Liver (tissue), 3 donors: Measurements from ENCODE around the gene POTEH.
"Not testable (repeated sequence)": the region's sequence is repeated elsewhere in the genome, so short reads cannot be mapped to it uniquely, and the experiment has no call there.

Experiments
- FOXA1 ChIP-seq: IDR thresholded peaks from 2 replicates; pipeline ENCODE4 v1.6.1; 2016; ENCODE audit warnings: antibody characterized with exemption
- GABPA ChIP-seq, 2 donors: IDR thresholded peaks in 1 of 2; conservative IDR thresholded peaks in 1 of 2; 2 replicates each; pipeline ENCODE4 v1.6.1; 2016; ENCODE audit warnings: antibody characterized with exemption in 2 of 2, mild to moderate bottlenecking in 1 of 2, moderate library complexity in 1 of 2
- HNF4A ChIP-seq, 2 donors: conservative IDR thresholded peaks; 2 replicates each; pipeline ENCODE4 v1.6.1; 2016; ENCODE audit warnings: antibody characterized with exemption in 2 of 2, mild to moderate bottlenecking in 2 of 2
- NR2F2 ChIP-seq: IDR thresholded peaks from 2 replicates; pipeline ENCODE4 v1.6.1; 2016; ENCODE audit warnings: antibody characterized with exemption
- RXRA ChIP-seq, 2 donors: IDR thresholded peaks; 2 replicates each; pipeline ENCODE4 v1.6.1; 2017 to 2018; ENCODE audit warnings: antibody characterized with exemption in 2 of 2, mild to moderate bottlenecking in 1 of 2
- YY1 ChIP-seq: IDR thresholded peaks from 2 replicates; pipeline ENCODE4 v1.6.1; 2016; ENCODE audit warnings: antibody characterized with exemption, mild to moderate bottlenecking
- ZBTB33 ChIP-seq: IDR thresholded peaks from 2 replicates; pipeline ENCODE4 v1.6.1; 2016; ENCODE audit warnings: antibody characterized with exemption
- TF ChIP-seq, protein P1 (sequence below): fragments of 150-350 bp; IDR thresholded peaks from 2 replicates; pipeline ENCODE4 v1.5.1; 2017; ENCODE audit warnings: improper control_type of control experiment, low read depth, low read length; ENCODE audit not compliant: missing input control
- TF ChIP-seq, protein P2 (sequence below): IDR thresholded peaks from 2 replicates; pipeline ENCODE4 v1.6.1; 2016; ENCODE audit warnings: antibody characterized with exemption, mild to moderate bottlenecking
- donor health status: healthy.
- donor health status: healthy.

- TF ChIP-seq, protein P1, sequence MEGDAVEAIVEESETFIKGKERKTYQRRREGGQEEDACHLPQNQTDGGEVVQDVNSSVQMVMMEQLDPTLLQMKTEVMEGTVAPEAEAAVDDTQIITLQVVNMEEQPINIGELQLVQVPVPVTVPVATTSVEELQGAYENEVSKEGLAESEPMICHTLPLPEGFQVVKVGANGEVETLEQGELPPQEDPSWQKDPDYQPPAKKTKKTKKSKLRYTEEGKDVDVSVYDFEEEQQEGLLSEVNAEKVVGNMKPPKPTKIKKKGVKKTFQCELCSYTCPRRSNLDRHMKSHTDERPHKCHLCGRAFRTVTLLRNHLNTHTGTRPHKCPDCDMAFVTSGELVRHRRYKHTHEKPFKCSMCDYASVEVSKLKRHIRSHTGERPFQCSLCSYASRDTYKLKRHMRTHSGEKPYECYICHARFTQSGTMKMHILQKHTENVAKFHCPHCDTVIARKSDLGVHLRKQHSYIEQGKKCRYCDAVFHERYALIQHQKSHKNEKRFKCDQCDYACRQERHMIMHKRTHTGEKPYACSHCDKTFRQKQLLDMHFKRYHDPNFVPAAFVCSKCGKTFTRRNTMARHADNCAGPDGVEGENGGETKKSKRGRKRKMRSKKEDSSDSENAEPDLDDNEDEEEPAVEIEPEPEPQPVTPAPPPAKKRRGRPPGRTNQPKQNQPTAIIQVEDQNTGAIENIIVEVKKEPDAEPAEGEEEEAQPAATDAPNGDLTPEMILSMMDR = not testable (repeated sequence)
- TF ChIP-seq YY1; ZBTB33; NR2F2; GABPA (IDR thresholded peaks at IDR 0.05 in 1 of 2, conservative IDR thresholded peaks at IDR 0.05 in 1 of 2); RXRA (IDR thresholded peaks at IDR 0.05); FOXA1; HNF4A (conservative IDR thresholded peaks at IDR 0.05): not testable (repeated sequence)
- TF ChIP-seq, protein P2, sequence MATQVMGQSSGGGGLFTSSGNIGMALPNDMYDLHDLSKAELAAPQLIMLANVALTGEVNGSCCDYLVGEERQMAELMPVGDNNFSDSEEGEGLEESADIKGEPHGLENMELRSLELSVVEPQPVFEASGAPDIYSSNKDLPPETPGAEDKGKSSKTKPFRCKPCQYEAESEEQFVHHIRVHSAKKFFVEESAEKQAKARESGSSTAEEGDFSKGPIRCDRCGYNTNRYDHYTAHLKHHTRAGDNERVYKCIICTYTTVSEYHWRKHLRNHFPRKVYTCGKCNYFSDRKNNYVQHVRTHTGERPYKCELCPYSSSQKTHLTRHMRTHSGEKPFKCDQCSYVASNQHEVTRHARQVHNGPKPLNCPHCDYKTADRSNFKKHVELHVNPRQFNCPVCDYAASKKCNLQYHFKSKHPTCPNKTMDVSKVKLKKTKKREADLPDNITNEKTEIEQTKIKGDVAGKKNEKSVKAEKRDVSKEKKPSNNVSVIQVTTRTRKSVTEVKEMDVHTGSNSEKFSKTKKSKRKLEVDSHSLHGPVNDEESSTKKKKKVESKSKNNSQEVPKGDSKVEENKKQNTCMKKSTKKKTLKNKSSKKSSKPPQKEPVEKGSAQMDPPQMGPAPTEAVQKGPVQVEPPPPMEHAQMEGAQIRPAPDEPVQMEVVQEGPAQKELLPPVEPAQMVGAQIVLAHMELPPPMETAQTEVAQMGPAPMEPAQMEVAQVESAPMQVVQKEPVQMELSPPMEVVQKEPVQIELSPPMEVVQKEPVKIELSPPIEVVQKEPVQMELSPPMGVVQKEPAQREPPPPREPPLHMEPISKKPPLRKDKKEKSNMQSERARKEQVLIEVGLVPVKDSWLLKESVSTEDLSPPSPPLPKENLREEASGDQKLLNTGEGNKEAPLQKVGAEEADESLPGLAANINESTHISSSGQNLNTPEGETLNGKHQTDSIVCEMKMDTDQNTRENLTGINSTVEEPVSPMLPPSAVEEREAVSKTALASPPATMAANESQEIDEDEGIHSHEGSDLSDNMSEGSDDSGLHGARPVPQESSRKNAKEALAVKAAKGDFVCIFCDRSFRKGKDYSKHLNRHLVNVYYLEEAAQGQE = not testable (repeated sequence)
Measured at GRCh38 chr22:15652738-15653137, 37.1 kb upstream of the POTEH start.
